HepG2 (cell line): Measurements from ENCODE around the gene CAPZB.

Experiments used
- CTCF ChIP-seq: sonication (generic); formaldehyde crosslinking; IDR thresholded peaks from 2 replicates; pipeline ENCODE4 v1.5.0; 2020; ENCODE audit warnings: mild to moderate bottlenecking, missing genetic modification reagents, moderate library complexity
- GATA4 ChIP-seq: sonication (generic); IDR thresholded peaks from 2 replicates; pipeline ENCODE4 v1.6.1; 2016; ENCODE audit warnings: antibody characterized with exemption, low read depth, borderline replicate concordance
- GLMP ChIP-seq: sonication (generic); formaldehyde crosslinking; IDR thresholded peaks from 2 replicates; pipeline ENCODE4 v1.9.0; 2021; ENCODE audit warnings: missing genetic modification reagents, mild to moderate bottlenecking, borderline replicate concordance
- HDAC1 ChIP-seq: sonication (generic); formaldehyde crosslinking; IDR thresholded peaks from 2 replicates; pipeline ENCODE4 v1.5.1; 2020; ENCODE audit warnings: mild to moderate bottlenecking, missing genetic modification reagents
- NFYB ChIP-seq: sonication (generic); formaldehyde crosslinking; IDR thresholded peaks from 2 replicates; pipeline ENCODE4 v1.4.0; 2020; ENCODE audit warnings: missing genetic modification reagents
- SP1 ChIP-seq, 2 experiments: fragments of 450-650 bp in 1 of 2; sonication (generic) in 1 of 2; formaldehyde crosslinking in 1 of 2; IDR thresholded peaks; 2 replicates each; pipeline versions ENCODE4 v1.4.0 to v1.6.1; 2016 to 2020; ENCODE audit warnings: missing genetic modification reagents in 1 of 2
- YEATS4 ChIP-seq: sonication (generic); formaldehyde crosslinking; IDR thresholded peaks from 2 replicates; pipeline ENCODE4 v1.4.0; 2020; ENCODE audit warnings: missing genetic modification reagents, borderline replicate concordance
- YY1 ChIP-seq: IDR thresholded peaks from 2 replicates; pipeline ENCODE4 v1.6.1; 2011; ENCODE audit warnings: low read length, low read depth, moderate library complexity, mild to moderate bottlenecking; ENCODE audit not compliant: insufficient read depth, insufficient replicate concordance
- ZNF644 ChIP-seq: IDR thresholded peaks from 2 replicates; pipeline ENCODE4 v1.6.1; 2016; ENCODE audit warnings: low read depth
- ZNF710 ChIP-seq: sonication (generic); formaldehyde crosslinking; IDR thresholded peaks from 2 replicates; pipeline ENCODE4 v1.5.0; 2020; ENCODE audit warnings: mild to moderate bottlenecking, missing genetic modification reagents, borderline replicate concordance
- TF ChIP-seq, protein P1 (sequence below), 2 experiments: IDR thresholded peaks; 2 replicates each; pipeline ENCODE4 v1.6.1; 2011 to 2012; ENCODE audit warnings: low read length in 2 of 2, borderline replicate concordance in 1 of 2, low read depth in 1 of 2, mild to moderate bottlenecking in 1 of 2, moderate library complexity in 1 of 2
- TF ChIP-seq, protein P2 (sequence below): sonication (generic); formaldehyde crosslinking; IDR thresholded peaks from 2 replicates; pipeline ENCODE4 v1.9.0; 2022; ENCODE audit warnings: missing genetic modification reagents, mild to moderate bottlenecking, borderline replicate concordance

- TF ChIP-seq ZNF710 (CRISPR knock-in tag) (no peak), CTCF (CRISPR knock-in tag) (no peak), HDAC1 (CRISPR knock-in tag) (no peak), YY1 (no peak), NFYB (CRISPR knock-in tag) (no peak), ZNF644 (no peak), SP1 (IDR thresholded peaks at IDR 0.05) (no peak), SP1 (CRISPR knock-in tag; IDR thresholded peaks at IDR 0.05) (no peak), GLMP (CRISPR knock-in tag) (no peak), GATA4 (no peak), YEATS4 (CRISPR knock-in tag) (no peak)
- TF ChIP-seq, protein P1, sequence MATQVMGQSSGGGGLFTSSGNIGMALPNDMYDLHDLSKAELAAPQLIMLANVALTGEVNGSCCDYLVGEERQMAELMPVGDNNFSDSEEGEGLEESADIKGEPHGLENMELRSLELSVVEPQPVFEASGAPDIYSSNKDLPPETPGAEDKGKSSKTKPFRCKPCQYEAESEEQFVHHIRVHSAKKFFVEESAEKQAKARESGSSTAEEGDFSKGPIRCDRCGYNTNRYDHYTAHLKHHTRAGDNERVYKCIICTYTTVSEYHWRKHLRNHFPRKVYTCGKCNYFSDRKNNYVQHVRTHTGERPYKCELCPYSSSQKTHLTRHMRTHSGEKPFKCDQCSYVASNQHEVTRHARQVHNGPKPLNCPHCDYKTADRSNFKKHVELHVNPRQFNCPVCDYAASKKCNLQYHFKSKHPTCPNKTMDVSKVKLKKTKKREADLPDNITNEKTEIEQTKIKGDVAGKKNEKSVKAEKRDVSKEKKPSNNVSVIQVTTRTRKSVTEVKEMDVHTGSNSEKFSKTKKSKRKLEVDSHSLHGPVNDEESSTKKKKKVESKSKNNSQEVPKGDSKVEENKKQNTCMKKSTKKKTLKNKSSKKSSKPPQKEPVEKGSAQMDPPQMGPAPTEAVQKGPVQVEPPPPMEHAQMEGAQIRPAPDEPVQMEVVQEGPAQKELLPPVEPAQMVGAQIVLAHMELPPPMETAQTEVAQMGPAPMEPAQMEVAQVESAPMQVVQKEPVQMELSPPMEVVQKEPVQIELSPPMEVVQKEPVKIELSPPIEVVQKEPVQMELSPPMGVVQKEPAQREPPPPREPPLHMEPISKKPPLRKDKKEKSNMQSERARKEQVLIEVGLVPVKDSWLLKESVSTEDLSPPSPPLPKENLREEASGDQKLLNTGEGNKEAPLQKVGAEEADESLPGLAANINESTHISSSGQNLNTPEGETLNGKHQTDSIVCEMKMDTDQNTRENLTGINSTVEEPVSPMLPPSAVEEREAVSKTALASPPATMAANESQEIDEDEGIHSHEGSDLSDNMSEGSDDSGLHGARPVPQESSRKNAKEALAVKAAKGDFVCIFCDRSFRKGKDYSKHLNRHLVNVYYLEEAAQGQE (IDR thresholded peaks at IDR 0.05; ENCODE audit: borderline replicate concordance in 1 of 2, low read depth in 1 of 2, low read length in 2 of 2), result no peak
- TF ChIP-seq, protein P2, sequence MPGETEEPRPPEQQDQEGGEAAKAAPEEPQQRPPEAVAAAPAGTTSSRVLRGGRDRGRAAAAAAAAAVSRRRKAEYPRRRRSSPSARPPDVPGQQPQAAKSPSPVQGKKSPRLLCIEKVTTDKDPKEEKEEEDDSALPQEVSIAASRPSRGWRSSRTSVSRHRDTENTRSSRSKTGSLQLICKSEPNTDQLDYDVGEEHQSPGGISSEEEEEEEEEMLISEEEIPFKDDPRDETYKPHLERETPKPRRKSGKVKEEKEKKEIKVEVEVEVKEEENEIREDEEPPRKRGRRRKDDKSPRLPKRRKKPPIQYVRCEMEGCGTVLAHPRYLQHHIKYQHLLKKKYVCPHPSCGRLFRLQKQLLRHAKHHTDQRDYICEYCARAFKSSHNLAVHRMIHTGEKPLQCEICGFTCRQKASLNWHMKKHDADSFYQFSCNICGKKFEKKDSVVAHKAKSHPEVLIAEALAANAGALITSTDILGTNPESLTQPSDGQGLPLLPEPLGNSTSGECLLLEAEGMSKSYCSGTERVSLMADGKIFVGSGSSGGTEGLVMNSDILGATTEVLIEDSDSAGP (CRISPR knock-in tag), result no peak
Observed at GRCh38 chr1:19462781-19463503, 22.4 kb downstream of the CAPZB start.
